ENCODE data around the gene LMF1.

Gene LMF1

DNA sequence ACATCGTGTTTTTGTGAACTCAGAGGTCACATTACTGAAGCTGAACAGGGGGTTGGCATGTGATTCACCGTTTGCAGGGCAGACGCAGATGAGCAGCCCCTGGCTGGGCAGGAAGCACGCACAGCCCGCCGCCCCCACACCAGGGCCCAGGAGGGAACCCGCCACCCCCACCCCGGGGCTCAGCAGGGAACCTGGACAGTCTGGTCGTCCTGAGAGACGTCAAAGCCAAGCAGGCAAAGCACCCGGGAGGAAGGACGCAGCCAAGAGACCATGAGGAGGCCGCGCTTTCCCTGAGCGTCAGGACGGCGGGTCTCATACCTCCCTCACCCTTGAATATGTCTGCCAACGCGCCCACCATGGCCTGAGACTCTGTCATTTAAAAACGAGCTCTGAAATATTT lies 60.6 kb downstream of the LMF1 start:
- no peak for DNase-seq

- no peak for DNase-seq
These were observed 61.3 kb downstream of the LMF1 start for GRCh38 chr16:909281-910000.

DNA sequence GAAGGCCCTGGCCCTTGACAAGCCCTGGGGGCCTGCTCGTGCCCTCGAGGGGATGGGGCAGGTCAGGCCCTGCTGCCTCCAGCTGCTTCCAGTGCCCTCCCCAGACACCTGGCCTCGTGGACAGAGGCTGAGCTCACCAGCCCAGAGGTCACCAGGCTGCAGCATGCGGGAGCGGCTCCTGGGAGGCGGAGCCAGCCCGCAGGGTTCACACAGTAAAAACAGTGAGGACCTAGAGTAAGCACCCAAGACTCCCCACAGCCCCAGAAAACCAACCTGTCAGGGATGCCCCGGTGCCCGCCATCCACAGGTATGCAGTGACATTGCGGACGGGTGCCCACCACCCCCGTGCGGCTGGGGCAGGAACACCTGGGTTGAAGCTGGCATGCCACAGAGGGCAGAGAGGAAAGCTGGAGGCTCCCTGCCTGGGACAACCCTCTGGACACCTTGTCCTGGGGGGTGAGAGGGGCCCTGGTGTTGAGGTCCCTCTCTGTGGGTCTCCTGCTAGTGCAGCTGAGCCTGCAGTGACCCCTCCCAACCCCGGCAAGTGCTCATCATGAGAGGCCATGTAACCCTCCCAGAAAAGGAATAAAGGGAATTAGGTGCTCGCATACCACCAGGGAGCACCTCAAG lies 62.1 kb downstream of the LMF1 start:
- no peak for DNase-seq

- DNase-seq: no peak
These were observed 62.9 kb downstream of the LMF1 start for GRCh38 chr16:907842-908241.

- no peak for DNase-seq
These were observed 63.4 kb downstream of the LMF1 start for GRCh38 chr16:907361-907760.

GRCh38 chr16:906296-906695 lies 64.5 kb downstream of the LMF1 start:
- DNase-seq: no peak

- no peak for DNase-seq
These were observed 68.8 kb downstream of the LMF1 start for GRCh38 chr16:901715-902601.

- no peak for DNase-seq
These were observed 69.6 kb downstream of the LMF1 start for GRCh38 chr16:901149-901548.

DNA sequence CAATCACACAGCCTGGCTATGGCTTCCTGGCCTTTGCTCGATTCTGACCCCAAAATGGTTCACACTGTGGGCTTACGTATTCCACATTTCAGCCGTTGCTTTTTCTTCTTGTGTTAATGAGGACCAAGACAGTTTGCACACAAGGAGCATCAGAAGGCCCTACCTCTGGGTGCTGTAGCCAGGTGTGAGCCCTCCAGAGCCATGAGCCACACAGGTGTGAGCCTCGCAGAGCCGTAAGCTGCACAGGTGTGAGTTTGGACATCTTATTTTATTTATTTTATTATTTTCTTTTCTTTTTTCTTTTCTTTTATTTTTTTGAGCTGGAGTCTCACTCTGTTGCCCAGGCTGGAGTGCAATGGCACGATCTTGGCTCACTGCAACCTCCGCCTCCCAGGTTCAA lies 70.6 kb downstream of the LMF1 start:
- no peak for DNase-seq

DNA sequence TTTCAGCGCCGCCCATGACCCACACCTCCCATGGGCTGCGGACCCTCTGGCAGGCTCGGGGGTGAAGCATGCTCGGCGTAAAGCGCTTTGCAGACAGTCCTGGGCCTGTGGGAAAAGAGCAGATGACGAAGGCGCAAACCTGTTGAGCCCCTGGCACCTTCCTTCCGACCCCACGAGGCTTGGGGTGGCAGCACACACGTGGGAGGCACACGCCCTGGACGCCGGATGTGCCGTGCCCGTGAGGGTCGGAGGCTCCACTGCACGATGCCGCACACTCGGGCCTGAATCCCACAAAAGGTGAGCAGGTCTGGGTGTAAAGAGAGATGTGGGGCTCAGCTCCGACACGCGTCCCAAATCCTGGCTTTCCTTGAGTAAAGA lies 71.1 kb downstream of the LMF1 start:
- no peak for DNase-seq

DNA sequence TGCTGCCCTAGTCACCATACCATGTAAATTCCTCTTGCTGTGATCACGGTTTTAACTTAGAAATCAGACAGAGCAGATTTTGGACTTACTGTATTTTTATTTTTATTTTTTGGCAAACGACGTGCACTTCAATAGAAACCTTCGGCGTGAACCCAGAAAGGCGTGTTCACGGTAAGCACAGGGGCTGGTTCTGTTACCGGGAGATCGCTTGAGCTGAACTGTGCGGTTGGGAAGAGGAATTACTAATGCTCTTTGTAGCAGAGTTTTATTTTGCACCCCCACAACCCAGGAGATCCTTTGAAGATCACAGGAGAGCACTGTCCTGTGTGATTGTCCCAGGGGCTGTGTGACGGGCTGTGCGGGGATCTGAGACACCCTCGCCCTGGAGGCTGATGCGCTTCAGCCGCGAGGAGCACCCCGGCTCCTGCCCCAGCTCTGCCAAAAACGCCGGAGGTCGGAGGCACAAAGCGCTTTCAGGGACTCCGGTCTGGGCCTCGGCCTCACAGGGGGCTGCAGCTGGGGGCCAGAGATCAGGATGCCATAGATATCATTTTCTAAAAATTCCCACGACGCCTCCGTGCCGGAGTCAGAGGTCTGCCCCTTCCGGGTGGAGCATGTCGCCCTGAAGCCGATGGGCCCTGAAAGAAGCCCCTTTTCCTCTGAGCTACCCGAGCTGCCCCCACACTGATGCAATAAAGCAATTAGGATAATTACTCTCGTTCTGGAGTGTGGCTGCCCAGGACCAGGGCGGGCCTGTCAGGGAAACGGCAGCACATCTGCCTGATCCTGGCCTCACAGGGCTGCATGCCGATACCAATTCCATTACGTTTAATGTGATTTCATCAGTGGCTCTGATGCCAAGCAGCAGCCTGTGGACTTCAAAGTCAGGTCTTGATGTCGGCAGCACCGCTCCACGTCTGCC lies 71.8 kb downstream of the LMF1 start:
- no peak for DNase-seq

GRCh38 chr16:898216-898615 lies 72.6 kb downstream of the LMF1 start:
- no peak for DNase-seq

DNA sequence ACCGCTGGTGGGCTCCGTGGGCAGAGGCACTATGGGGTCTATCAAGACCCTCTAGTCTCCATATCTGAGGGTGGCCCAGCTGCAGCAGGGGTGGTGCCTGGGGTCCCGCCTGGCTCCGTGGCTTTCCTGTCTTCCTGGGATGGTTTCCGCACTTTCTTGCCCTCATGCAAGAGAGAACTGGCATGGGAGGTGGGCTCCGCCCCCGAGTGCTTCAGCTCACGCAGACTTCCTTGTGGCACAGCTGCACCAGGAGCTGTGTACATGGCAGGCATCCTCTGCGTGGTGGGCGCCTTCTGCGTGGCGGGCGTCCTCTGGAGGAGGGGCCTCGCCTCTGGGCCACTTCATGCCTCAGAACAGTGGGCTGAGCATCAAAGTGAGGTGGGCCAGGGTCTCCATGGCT lies 73.1 kb downstream of the LMF1 start:
- no peak for DNase-seq

DNA sequence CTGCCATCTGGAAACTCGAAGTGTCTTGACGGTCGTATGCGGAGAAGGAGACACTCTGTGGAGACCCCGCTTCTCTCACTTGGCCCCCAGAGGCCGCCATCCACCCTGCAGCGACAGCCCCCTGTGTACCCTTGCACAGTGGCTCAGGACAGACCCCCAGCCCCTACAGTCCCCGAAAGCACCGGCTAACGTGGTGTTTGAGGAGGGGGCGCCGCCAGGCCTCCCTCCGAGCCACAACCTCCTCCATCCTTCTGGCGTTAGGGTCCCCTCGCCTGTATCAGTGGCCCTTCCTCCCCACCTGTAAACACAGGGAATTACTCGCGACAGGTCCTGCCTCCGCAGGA lies 73.6 kb downstream of the LMF1 start:
- DNase-seq: no peak

GRCh38 chr16:896261-897199 lies 74.3 kb downstream of the LMF1 start:
- DNase-seq: no peak

DNA sequence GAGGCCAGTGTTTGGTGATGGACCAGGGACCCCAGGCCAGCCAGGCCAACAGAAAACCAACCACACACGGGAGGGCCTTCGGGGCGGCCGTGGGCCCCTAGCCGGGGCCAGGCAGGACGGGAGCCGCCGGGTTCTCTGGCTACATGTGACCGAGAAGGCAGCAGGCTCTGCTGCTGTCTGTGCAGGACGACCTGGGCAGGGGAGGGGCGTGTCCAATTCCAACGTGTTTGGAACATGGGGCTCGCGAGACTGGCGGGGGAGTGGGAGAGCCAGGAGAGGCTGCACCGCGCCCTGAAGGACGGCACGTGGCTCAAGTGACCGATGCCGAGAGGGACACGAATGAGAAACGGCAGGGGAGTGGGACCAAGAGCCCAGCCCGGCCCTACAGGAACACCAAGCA lies 75.4 kb downstream of the LMF1 start:
- no peak for DNase-seq

- DNase-seq: no peak
These were observed 75.9 kb downstream of the LMF1 start for GRCh38 chr16:894841-895240.

GRCh38 chr16:894136-894535 lies 76.6 kb downstream of the LMF1 start:
- DNase-seq: no peak

GRCh38 chr16:893360-893759 lies 77.4 kb downstream of the LMF1 start:
- no peak for DNase-seq

DNA sequence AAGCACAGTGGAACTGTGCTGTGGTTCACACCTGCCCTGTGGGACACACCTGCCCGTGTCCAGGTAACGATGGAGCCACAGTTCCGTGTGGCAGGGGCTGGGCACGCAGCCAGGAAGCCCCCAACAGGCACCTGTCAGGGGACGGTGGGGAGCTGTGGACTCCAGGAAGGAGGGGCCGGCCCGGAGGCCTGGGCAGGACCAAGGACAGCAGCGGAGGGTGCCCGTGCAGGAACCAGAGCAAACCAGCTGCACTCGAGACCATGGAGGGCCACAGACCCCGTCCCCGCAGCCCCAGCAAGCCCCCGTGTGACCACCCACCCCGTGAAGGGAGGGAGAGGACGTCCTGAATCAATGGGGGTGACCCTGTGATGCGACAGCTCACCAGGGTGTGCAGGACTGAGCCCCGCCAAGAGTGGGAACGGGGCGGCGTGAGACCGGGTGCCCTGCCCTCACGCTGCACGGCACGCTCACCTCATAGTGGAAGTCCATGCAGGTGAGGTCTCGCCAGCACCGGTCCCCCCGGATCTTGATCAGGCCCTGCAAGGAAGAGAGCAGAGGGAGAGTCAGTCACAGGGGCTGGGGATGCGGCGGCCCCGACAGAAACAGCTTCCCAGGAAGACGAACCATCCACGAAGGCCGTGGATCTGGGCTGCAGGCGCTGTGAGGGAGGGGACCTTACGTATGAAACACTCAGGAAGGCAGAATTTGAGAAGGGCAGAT lies 78.1 kb downstream of the LMF1 start:
- DNase-seq: no peak

GRCh38 chr16:892006-892405 lies 78.8 kb downstream of the LMF1 start:
- DNase-seq: no peak

All from activated T-cell treated with anti-CD3 and anti-CD28 coated beads, Interleukin-2, amount 50 U/mL, for 1 hour (primary cell).